Hepatocyte (in vitro differentiated cells): ENCODE data around the gene NDUFS6. TPM values are rescaled to one million over a fixed set of nuclear protein-coding genes. Genes with fewer than 3 reads are reported as not detected.

ENCODE experiments used
- DNase-seq: peaks from one replicate; pipeline ENCODE4 v3.0.0-alpha.2; 2016; ENCODE audit warnings: low spot score
- H2AFZ ChIP-seq: fragments of 200-600 bp; sonication (generic); 2 replicates; pipeline ENCODE4 v1.6.0; 2016; ENCODE audit warnings: antibody characterized with exemption, mild to moderate bottlenecking
- H3K27ac ChIP-seq: fragments of 200-600 bp; sonication (generic); 2 replicates; pipeline ENCODE4 v1.5.1; 2016; ENCODE audit warnings: mild to moderate bottlenecking
- H3K27me3 ChIP-seq: fragments of 200-600 bp; sonication (generic); 2 replicates; pipeline ENCODE4 v1.6.1; 2016
- H3K36me3 ChIP-seq: fragments of 200-600 bp; sonication (generic); replicated peaks from 2 replicates; pipeline ENCODE4 v1.5.1; 2016; ENCODE audit warnings: low read depth; ENCODE audit not compliant: insufficient read depth
- H3K4me1 ChIP-seq: fragments of 200-600 bp; sonication (generic); 2 replicates; pipeline ENCODE4 v1.5.1; 2016; ENCODE audit warnings: mild to moderate bottlenecking, moderate library complexity; ENCODE audit not compliant: insufficient read depth
- H3K4me2 ChIP-seq: fragments of 200-600 bp; sonication (generic); 2 replicates; pipeline ENCODE4 v1.6.0; 2016
- H3K4me3 ChIP-seq: fragments of 200-600 bp; sonication (generic); 2 replicates; pipeline ENCODE4 v1.5.1; 2016; ENCODE audit warnings: mild to moderate bottlenecking
- H3K79me2 ChIP-seq: fragments of 200-600 bp; sonication (generic); 2 replicates; pipeline ENCODE4 v1.6.0; 2017; ENCODE audit warnings: mild to moderate bottlenecking
- H3K9me2 ChIP-seq: fragments of 200-600 bp; sonication (generic); replicated peaks from 2 replicates; pipeline ENCODE4 v1.6.0; 2017; ENCODE audit warnings: mild to moderate bottlenecking; ENCODE audit not compliant: insufficient read depth
- H3K9me3 ChIP-seq: fragments of 200-600 bp; sonication (generic); 2 replicates; pipeline ENCODE4 v1.5.1; 2016; ENCODE audit warnings: low read depth, mild to moderate bottlenecking
- H4K20me1 ChIP-seq: fragments of 200-600 bp; sonication (generic); 2 replicates; pipeline ENCODE4 v1.6.0; 2016; ENCODE audit warnings: mild to moderate bottlenecking; ENCODE audit not compliant: insufficient read depth, poor library complexity, severe bottlenecking
- CTCF ChIP-seq: fragments of 200-600 bp; sonication (generic); IDR thresholded peaks from 2 replicates; pipeline ENCODE4 v1.5.1; 2016; ENCODE audit warnings: antibody characterized with exemption, mild to moderate bottlenecking; ENCODE audit not compliant: poor library complexity
- EZH2 ChIP-seq: fragments of 200-600 bp; sonication (generic); IDR thresholded peaks from 2 replicates; pipeline ENCODE4 v1.6.1; 2016; ENCODE audit warnings: antibody characterized with exemption, mild to moderate bottlenecking, borderline replicate concordance
- EZH2phosphoT487 ChIP-seq: fragments of 200-600 bp; sonication (generic); IDR thresholded peaks from one replicate; pipeline ENCODE4 v1.6.1; 2018; ENCODE audit warnings: antibody characterized with exemption, mild to moderate bottlenecking, low read depth, moderate library complexity; ENCODE audit not compliant: unreplicated experiment, severe bottlenecking
- WGBS: methylation state at CpG from one replicate; pipeline ENCODE4 v1.1.6; 2016; ENCODE audit warnings: low lambda C conversion rate; ENCODE audit errors: missing lambda C conversion rate; 5-methylcytosine and 5-hydroxymethylcytosine counted together
- polyA plus RNA-seq: library from polyadenylated mRNA; unstranded; fragments of >200 nt; fragmentation: Nextera tagmentation; extraction: Ambion mirVana; gene quantifications from 2 replicates; pipeline ENCODE4 v1.2.1, GENCODE V29; 2016
- total RNA-seq: library from RNA; depleted of rRNA; stranded (reverse); fragments of >200 nt; gene quantifications from 2 replicates; pipeline ENCODE4 v1.2.3, GENCODE V29; 2014

NDUFS6 gene
- total and polyA plus RNA-seq, 2 experiments from 2014 or later = 29.3 to 108 TPM

DNA sequence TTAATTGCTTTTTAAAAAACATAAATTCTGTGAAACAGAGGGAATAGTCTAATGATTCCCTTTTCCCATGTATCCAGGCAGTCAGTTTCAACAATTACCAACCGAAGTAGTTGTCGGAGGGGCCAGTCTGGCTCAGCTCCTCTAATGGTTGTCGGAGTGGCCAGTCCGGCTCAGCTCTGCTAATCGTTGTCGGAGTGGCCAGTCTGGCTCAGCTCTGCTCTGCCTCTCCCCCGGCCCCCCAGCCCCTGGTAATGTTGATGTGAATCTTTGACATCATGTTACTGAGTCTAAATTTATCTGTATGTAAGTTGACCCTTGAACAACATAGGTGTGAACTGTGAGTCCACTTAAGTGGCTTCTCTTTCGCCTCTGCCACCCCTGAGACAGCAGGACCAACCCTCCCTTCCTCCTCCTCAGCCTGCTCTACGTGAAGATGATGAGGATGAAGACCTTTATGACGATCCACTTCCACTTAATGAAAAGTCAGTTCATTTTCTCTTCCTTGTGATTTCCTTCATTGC, 9.4 kb downstream of the NDUFS6 start:
- Histone ChIP-seq H3K36me3 (no peaks in the 10 kb centered on the region), H2AFZ (no peak overlapping the region), H4K20me1 (peaks cover 6% of the 10 kb centered on the region), H3K9me2 (no peaks in the 10 kb centered on the region), H3K4me1 (no peaks in the 10 kb centered on the region), H3K27ac (no peak overlapping the region), H3K27me3 (no peaks in the 10 kb centered on the region), H3K79me2 (peaks cover 14% of the 10 kb centered on the region), H3K4me3 (no peak overlapping the region), H3K4me2 (no peak overlapping the region), H3K9me3 (no peaks in the 10 kb centered on the region)
- WGBS = 93% methylated on average over 10 of the region's 10 CpGs
- no peak for TF ChIP-seq EZH2phosphoT487
- TF ChIP-seq EZH2 = no peak
- TF ChIP-seq CTCF = no peak
- no peak for DNase-seq

- TF ChIP-seq CTCF (no peak), EZH2 (no peak), EZH2phosphoT487 (no peak)
- H3K9me3 ChIP-seq = no peaks in the 10 kb centered on the region
- H3K27me3 ChIP-seq = no peaks in the 10 kb centered on the region
- H3K79me2 ChIP-seq = peaks cover 8% of the 10 kb centered on the region
- peaks cover 4% of the 10 kb centered on the region for H4K20me1 ChIP-seq
- no peak overlapping the region for H3K4me2 ChIP-seq
- no peaks in the 10 kb centered on the region for H3K4me1 ChIP-seq
- H3K9me2 ChIP-seq = no peaks in the 10 kb centered on the region
- DNase-seq = no peak
- no peak overlapping the region for H3K27ac ChIP-seq
- H3K36me3 ChIP-seq = no peaks in the 10 kb centered on the region
- WGBS = 96% methylated on average over 30 of the region's 30 CpGs
- H2AFZ ChIP-seq = no peak overlapping the region
- no peak overlapping the region for H3K4me3 ChIP-seq
Observed at GRCh38 chr5:1814183-1815020, 13.2 kb downstream of the NDUFS6 start.

- Histone ChIP-seq H3K79me2 (peaks cover 8% of the 10 kb centered on the region), H3K9me3 (no peaks in the 10 kb centered on the region), H3K4me3 (no peak overlapping the region), H3K4me1 (no peaks in the 10 kb centered on the region), H2AFZ (no peak overlapping the region), H4K20me1 (peaks cover 4% of the 10 kb centered on the region), H3K36me3 (no peaks in the 10 kb centered on the region), H3K4me2 (no peak overlapping the region), H3K27me3 (no peaks in the 10 kb centered on the region), H3K9me2 (no peaks in the 10 kb centered on the region), H3K27ac (no peak overlapping the region)
- 95% methylated on average over 18 of the region's 18 CpGs for WGBS
- TF ChIP-seq CTCF (no peak), EZH2phosphoT487 (no peak), EZH2 (no peak)
- DNase-seq = no peak
Observed at GRCh38 chr5:1815071-1815786, 14.0 kb downstream of the NDUFS6 start.
